NCI-H1694 (cell line): ENCODE data around the gene RIPK1.
"Not testable (repeated sequence)": the region's sequence is repeated elsewhere in the genome, so short reads cannot be mapped to it uniquely, and the experiment has no call there.

ENCODE experiments used
- DNase-seq: peaks from one replicate; lab custom pipeline; 2025; lab: John Stamatoyannopoulos, UW

Gene RIPK1

DNA sequence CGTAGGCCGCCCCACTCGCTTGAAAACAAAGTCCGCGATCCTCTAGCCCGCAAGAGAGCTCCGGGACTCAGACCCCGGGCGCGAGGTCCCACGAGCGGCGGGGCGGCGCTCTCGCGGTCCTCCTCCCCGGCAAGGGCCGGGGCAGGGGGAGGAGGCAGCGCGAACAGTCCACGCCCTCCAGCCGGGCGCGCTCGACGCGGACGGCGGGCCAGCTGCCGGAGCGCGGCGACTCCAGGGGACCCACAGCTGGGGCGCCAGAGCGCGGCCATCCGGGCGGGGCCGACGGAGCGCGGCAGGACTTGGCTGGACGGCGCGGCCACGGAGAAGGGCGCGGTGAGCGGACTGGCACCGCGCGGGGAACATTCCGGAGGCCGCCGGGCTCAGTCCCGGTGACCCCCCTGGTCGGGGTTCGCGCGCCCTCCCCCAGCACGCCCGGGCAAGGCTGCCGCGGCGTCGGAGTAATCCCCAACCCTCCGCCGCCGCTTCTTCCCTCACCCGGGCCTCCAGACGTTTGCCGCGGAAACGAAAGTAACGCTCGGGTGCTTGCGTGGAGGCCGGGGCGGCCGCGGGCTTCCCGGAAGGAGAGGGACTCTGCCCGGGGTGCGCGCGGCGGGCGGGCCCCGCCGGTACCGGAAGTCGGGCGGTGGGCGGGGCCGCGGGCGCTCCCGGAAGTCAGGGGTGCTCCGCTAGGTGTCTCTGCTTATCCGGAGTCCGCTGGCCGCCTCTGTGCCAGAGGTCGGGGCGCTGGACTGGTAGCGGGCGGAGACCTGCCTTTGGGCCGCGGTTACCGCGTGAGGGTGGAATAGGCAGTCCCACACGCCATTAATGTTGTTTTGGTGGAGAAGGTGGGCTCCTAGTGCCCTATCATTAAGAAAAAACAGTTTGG lies at the start of gene RIPK1:
TSS of gene RIPK1 (plus strand) at position 166 of the 886 bp plus-strand sequence. CDS start 8,330 bp downstream, outside the sequence.
- peak; percentile 32 for DNase-seq

- no peak for DNase-seq
These were observed 49.2 kb upstream of the RIPK1 start for GRCh38 chr6:3019065-3019464.

DNA sequence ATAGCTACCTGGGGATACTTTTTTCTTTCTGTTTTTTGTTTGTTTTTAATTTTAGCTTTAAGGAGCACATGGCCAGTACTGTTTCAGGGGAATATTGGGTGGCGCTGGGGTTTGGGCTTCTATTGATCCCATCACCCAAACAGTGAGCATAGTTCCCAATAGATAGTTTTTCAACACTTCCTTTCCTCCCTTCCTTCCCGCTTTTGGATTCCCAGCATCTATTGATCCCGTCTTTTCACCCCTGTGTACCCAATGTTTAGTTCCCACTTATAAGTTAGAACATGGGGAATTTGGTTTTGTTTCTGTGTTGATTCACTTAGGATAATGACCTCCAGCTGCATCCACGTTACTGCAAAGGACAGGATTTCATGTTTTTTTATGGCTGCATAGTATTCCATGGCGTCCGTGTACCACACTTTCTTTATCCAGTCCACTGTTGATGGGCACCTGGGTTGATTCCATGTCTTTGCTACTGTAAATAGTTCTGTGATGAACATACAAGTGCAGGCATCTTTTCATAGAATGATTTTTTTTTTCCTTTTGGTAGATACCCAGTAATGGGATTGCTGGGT lies 48.5 kb upstream of the RIPK1 start:
- DNase-seq: no peak

- not testable (repeated sequence) for DNase-seq
These were observed 47.2 kb upstream of the RIPK1 start for GRCh38 chr6:3020976-3021598.

DNA sequence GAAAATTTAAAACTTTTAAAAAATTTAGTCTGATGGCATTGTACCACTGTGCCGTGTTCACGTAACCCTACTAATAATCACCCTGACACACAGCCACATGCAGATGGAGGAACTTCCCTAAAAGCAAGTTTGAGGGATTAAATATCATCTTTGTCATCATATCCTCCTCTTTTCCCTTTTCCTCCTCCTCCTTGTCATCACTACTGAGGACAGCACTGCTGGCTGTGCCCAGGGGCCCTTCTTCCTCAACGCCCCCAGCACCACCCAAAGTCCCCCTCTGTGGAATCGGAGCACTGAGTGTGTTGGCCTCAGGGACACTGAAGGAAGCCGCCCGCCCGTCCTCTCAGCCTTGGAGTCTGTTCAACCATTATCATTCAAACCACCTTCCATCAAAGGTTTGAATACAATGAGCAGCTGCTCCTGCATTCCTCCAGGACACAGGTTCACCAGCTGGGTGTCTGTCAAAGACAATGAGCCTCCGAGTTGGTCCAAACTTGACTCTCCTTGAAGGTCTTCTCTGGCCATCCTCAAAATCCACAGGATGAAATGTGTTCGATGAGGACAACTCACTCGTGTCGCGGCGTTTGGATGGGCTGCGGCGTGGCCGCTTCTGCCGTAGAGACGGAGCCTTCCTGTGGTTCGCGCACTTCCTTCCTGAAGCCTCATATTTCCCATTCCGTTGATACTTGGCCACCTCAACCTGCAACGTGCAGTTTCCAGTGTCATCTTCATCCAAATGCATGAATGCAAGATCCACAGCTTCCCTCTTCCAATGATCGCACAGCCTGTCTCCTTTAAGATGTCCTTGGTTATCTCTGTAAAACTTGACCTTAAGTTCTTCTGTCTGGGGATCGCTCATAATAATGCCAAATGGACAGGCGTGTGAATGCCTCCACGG lies 45.3 kb upstream of the RIPK1 start:
- DNase-seq: no peak

DNA sequence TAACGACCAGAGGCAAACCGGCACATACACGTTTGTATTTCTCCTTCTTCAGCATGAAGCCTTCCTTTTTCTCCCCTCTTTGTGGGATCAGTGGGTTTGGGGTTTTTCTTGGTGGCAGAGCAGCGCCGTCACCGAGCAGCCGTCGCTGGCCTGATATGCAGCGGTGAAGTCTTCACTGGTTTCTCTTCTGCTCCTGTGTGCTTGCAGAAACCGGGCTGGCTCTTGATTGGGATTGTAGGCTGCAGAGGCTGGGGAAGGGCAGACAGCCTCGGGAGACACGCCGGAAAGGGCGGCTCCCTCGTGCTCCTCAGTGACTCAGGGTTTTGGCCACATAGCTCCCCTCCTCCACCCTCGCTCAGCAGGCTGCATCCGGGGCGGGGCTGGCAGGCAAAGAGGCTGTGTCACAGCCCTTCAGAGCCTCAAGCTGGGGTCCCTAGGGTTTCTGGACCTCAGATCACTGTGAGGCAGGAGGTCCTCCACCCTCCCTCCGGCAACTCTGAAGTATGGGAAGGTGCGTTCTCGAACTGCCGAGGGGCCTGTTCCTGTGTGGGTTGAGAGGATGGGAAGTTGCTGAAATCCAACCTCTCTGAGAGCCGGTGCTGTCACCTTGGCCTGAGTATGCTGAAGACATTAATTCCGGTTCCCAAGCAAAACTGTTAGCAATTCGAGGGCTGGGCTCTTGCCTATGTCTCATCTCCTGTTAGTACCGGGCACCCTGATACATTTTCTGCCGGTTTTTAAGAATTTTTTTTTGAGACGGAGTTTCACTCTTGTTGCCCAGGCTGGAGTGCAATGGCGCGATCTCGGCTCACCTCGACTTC lies 44.4 kb upstream of the RIPK1 start:
- peak; percentile 81 for DNase-seq

- no peak for DNase-seq
These were observed 41.3 kb upstream of the RIPK1 start for GRCh38 chr6:3026791-3027626.

GRCh38 chr6:3028156-3028555 lies 40.1 kb upstream of the RIPK1 start:
- DNase-seq: not testable (repeated sequence)

GRCh38 chr6:3031857-3032640 lies 36.2 kb upstream of the RIPK1 start:
- no peak for DNase-seq

DNA sequence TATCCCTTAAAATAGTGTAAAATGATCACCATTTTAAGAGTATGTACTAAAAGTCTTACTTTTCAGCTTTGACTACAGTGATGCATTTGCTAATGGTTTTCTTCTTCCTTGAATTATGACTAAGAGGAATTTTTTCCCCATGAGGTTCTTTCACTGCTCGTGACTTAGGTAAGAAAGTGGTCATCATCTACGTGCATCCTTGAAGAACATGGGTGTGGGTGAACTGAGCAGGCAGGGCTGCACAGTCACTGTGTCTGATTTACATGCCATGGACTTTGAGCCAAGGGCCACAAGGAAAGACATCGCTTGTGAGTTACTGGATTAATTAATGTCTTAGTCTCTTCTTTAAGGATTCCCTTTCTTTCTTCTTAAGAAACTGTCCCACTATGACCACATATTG lies 35.3 kb upstream of the RIPK1 start:
- no peak for DNase-seq

GRCh38 chr6:3033652-3034051 lies 34.6 kb upstream of the RIPK1 start:
- no peak for DNase-seq

DNA sequence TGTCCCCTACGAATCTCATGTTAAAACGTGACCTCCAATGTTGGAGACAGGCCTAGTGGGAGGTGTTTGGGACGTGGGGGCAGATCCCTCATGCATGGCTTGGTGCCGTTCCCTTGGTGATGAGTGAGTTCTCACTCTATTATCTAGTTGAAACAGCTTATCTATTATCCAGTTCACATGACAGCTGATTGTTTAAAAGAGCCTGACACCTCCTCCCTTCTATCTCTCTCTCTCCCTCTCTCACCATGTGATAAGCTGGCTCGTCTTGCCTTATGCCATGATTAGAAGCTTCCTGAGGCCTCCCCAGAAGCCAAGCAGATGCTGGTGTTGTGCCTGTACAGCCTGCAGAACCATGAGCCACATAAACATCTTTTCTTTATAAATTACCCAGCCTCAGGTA lies 32.9 kb upstream of the RIPK1 start:
- DNase-seq: no peak

GRCh38 chr6:3036861-3037637 lies 31.2 kb upstream of the RIPK1 start:
- no peak for DNase-seq

DNA sequence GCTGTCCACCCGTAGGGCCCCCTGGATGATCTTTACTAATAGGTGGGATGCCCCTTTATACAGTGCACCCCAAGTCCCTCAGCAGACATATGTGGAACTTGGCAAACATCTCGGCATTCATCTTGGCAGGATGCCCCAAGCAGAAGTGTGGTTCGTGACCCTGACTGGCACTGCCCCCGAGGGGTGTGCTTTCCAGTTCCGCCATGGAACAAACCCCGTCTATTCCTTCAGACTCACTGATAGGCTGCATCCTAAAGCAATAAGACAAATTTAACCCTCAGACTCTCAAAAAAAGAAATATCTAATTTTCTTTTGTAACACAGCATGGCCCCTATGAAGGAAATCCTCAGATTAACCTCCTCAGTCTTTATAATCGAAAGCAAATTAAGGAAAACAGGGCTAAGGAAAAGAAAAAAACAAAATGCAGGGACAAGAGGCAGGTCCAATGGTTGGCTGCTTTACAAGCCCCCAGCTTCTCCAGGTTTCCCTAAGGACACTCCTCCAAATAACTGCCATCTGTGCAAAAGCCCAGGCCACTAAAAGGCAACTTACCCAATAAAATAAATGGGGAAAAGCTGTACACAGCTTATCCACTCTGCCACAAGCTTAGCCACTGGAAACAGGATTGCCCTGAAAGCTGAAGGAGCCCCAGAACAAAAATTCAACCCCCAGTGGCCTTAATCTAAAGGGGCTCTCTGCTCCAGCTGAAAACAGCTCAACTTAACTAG lies 30.5 kb upstream of the RIPK1 start:
- no peak for DNase-seq

- no peak for DNase-seq
These were observed 28.9 kb upstream of the RIPK1 start for GRCh38 chr6:3039384-3039783.

- DNase-seq: no peak
These were observed 27.1 kb upstream of the RIPK1 start for GRCh38 chr6:3041147-3041546.

DNA sequence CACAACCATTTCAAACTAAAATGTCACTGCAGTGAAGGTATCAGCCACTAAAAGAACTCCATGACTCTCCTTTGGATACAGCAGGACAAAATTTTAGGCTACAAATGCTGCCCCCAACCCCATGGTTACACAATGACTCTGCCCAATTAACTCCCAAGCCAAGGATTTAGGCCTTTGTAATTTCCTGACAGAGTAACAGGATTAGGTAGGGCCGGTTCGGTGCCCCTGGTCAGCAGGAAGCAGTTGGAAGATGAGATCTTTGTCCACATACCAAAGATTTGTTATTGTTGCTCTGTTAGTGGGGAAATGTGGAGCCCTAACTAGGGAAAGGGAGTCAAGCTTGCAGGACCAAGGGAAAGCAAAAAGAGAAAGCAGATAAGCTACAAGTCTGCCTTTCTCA lies 26.7 kb upstream of the RIPK1 start:
- DNase-seq: no peak

GRCh38 chr6:3045369-3045768 lies 22.9 kb upstream of the RIPK1 start:
- no peak for DNase-seq
